Measurements from ENCODE around the gene RAB11FIP4. TPM values are rescaled to one million over a fixed set of nuclear protein-coding genes. Genes with fewer than 3 reads are reported as not detected.

RAB11FIP4 gene
- total and polyA plus RNA-seq, 2 of the 8 experiments (the other 6 are each of a cell fraction or from before 2014, with no cell fraction given), result 21.7 to 53.2 TPM

DNA sequence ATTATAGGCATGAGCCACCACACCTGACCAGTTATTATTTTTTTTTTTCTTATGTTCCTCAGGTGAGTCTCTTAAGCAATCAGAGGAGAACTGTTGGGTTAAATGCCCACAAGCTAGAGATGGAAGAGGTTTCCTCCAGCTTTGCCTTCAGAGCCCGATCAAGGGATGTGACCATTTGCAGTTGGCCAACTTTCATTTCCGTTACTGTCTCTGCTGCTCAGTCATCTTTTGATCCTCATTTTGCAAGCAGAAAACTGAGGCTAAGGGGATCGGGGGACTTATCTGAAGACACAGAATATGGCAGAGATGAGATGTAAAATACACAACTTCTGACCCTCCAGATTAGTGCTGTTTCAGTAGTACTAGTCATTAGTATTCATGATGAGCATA lies 188.8 kb downstream of the RAB11FIP4 start:
- Histone ChIP-seq H2BK120ac (replicated peaks; ENCODE audit: low read depth, low read length) (no peak overlapping the region), H3K56ac (replicated peaks; ENCODE audit: insufficient read length, low read depth, low read length) (no peak overlapping the region), H3K36me3 (ENCODE audit: control insufficient read depth in 2 of 4, insufficient read depth in 4 of 4, low read length in 3 of 4) (no peaks in the 10 kb centered on the region), H3K4ac (replicated peaks; ENCODE audit: insufficient read length, low read depth, low read length) (no peak overlapping the region), H3K4me2 (ENCODE audit: insufficient read depth in 1 of 2, low read depth in 2 of 2, low read length in 2 of 2) (no peak overlapping the region), H2BK5ac (ENCODE audit: low read depth, low read length) (no peak overlapping the region), H2AFZ (ENCODE audit: low read length) (no peak overlapping the region), H3K18ac (ENCODE audit: extremely low read depth, low read length) (no peak overlapping the region), H3K23ac (ENCODE audit: insufficient read length) (no peak overlapping the region), H3K27me3 (replicated peaks in 1 of 4; ENCODE audit: control insufficient read depth in 3 of 4, extremely low read depth in 1 of 4, insufficient read depth in 3 of 4, low read length in 3 of 4) (no peaks in the 10 kb centered on the region), H4K20me1 (replicated peaks in 1 of 2; ENCODE audit: control insufficient read depth in 1 of 2, insufficient read depth in 2 of 2, low read length in 2 of 2) (no peaks in the 10 kb centered on the region), H3K79me2 (ENCODE audit: control insufficient read depth in 1 of 2, insufficient read depth in 2 of 2, low read length in 2 of 2) (no peaks in the 10 kb centered on the region), H4K91ac (replicated peaks; ENCODE audit: insufficient read length, low read length) (no peak overlapping the region), H2BK12ac (ENCODE audit: low read depth, low read length) (no peak overlapping the region), H3K4me1 (replicated peaks in 1 of 4; ENCODE audit: control insufficient read depth in 3 of 4, insufficient read depth in 4 of 4, low read length in 3 of 4) (no peaks in the 10 kb centered on the region), H3K9me3 (ENCODE audit: insufficient read depth in 2 of 2, low read depth in 1 of 2, low read length in 1 of 2) (no peaks in the 10 kb centered on the region), H2BK20ac (ENCODE audit: low read length) (no peak overlapping the region), H3K79me1 (ENCODE audit: low read depth, low read length) (no peaks in the 10 kb centered on the region), H4K5ac (ENCODE audit: insufficient read length, low read depth, low read length) (no peak overlapping the region), H3K23me2 (ENCODE audit: low read depth, low read length) (no peaks in the 10 kb centered on the region), H2BK15ac (ENCODE audit: low read length) (no peak overlapping the region), H3K9ac (replicated peaks in 1 of 4; ENCODE audit: extremely low read depth in 1 of 4, low read depth in 3 of 4, low read length in 3 of 4) (no peak overlapping the region), H4K8ac (ENCODE audit: extremely low read depth, insufficient read depth, low read length) (no peak overlapping the region), H3K14ac (ENCODE audit: insufficient read length) (no peak overlapping the region), H3K27ac (ENCODE audit: low read depth, low read length) (no peak overlapping the region), H3K4me3 (ENCODE audit: extremely low read depth in 1 of 4, insufficient read depth in 2 of 4, low read depth in 3 of 4, low read length in 4 of 4) (no peak overlapping the region), H2AK5ac (ENCODE audit: low read depth, low read length) (no peak overlapping the region)
- WGBS, 2 experiments (ENCODE audit: extremely low coverage in 1 of 2, insufficient coverage in 1 of 2, insufficient read length in 1 of 2, insufficient replicate concordance in 2 of 2, low coverage in 1 of 2, low lambda C conversion rate in 2 of 2, missing lambda C conversion rate in 1 of 2), result 95% methylated on average over 3 of the region's 3 CpGs; no CpG with 5 or more reads in 1 of the 2 experiments
- POLR2A ChIA-PET (ENCODE audit: partially characterized antibody), result no interaction called here
- FAIRE-seq (no peak), DNase-seq (ENCODE audit: low read depth in 1 of 2, low spot score in 2 of 2) (no peak)
- CTCF ChIA-PET (ENCODE audit: partially characterized antibody), result interaction anchor here (1.1 to 2.2 kb wide), 4 partner anchors 9 to 262 kb away, joined by 3 to 5 read pairs (median 4); no protein-coding TSS in a partner anchor
- TF ChIP-seq SP4 (IDR thresholded peaks at IDR 0.05; ENCODE audit: low read length) (no peak), POLR2AphosphoS5 (IDR thresholded peaks at IDR 0.05; ENCODE audit: low read depth, low read length) (no peak)
